GM21526 (cell line): ENCODE results near the gene AGAP1.

Experiments
- ATAC-seq: cut with Tn5 transposase; IDR thresholded peaks from one replicate; pipeline ENCODE4 v1.9.1; 2021; ENCODE audit warnings: moderate library complexity; ENCODE audit not compliant: unreplicated experiment, low FRiP score

The AGAP1 gene

GRCh38 chr2:235773188-235773928 lies 279.5 kb downstream of the AGAP1 start:
- ATAC-seq, result no peak

DNA sequence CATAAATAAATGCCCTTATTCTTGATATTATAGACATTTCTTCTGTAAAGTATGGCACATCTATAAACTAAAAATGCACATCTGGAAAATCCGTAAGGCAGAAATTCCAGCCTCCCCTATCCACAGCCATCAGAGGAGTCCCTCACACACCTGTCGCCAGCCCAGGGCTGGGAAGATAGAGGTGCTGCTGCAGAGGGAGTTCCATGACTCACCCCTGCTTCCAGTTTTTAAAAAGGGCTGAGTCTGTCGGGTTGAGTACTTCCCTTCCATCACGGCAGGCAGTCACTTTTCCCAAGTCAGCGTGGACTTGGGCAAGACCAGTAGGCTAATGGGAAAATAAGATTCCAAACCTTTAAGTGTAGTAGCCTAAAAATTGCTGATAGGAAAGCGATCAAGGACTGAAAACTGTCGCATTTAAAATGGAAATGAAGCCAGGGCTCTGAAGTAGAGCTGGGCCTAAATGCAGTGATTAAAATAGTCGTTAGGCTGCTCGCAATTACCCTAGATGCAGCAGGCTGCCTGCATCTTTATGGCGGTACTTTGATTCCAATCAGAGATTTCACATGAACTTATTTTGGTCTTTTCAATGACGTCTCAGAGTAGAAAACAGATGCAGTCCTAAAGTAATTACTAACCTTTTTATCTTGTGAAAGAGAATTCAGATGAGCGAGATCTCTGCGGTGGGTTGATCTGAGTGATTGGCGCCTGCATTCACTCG lies 280.5 kb downstream of the AGAP1 start:
- ATAC-seq, result no peak

DNA sequence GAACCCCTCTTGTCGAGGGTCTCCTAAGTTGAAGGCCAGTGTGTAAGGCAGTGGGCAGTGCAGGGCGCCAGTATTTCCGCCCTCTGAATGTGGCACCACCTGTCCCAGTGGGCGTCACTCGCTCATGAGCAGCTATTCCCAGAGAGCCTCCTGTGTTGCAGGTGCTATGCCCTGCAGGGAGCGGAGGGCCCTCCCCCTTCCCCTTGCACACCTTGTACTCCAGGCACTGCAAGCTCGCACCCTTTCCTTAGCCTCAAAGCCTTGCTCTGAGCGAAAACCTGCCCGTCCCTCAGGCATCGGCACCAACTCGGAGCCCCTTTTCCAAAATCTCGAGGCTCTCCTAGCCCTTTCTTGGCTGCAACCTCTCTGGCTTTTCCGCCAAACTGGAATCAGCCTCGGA lies 282.7 kb downstream of the AGAP1 start:
- no peak for ATAC-seq

- no peak for ATAC-seq
Measured at GRCh38 chr2:235779444-235779896, 285.6 kb downstream of the AGAP1 start.

GRCh38 chr2:235780401-235780800 lies 286.6 kb downstream of the AGAP1 start:
- no peak for ATAC-seq

DNA sequence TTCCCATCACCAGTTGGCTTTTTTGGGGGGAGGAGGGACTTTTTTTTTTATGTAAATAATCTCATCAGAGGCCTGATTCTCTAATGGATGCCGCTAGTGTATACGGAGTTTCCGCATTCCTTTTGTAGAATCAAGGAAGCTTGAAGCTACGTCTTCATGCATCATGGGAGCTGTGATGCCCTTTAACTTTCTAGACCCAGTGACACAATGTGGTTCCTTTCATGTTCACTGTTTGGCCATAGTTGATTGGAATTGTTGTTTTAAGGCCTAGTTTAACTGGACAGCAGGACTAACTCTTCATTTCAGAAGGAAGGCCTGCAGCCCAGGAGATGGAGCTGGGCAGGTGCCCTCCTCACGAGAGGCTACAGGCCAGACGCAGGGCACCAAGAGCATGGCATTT lies 287.9 kb downstream of the AGAP1 start:
- ATAC-seq, result no peak

DNA sequence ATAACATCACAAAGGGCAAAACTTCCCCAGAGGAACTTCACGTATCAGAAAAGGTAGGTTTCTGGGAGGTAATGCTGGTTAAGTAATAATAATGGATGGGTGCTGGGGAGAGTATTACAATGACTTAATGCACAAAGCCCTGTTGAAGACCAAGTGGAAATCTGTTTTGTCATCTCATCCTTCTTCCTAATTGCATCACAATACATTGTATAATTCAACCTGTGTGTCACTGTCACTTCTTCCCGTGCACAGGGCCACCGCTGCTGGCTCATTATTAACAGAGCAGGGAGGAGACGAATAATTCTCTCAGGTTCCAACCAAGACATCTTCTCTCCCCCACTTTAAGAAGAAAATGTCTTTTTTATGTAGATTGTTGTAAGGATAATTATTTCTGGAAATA lies 290.9 kb downstream of the AGAP1 start:
- no peak for ATAC-seq

DNA sequence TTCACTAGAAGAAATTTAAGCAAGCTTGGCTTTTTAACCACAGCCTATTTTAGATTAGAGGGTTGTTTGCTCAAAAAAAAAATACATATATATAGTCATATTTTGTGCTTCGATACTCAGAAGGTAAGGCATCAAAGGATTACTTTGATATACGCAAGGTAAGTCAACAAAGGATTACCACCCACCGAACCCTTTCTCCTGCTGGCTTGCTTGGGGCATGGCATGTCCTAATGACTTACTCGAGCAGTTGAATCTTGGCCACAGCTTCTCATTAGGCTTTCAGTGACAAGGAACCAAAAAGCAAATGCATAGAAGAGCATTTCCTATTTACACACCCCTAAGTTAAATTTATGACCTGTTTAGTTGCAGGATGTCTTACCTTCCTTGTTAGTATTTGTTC lies 295.7 kb downstream of the AGAP1 start:
- ATAC-seq, result no peak

DNA sequence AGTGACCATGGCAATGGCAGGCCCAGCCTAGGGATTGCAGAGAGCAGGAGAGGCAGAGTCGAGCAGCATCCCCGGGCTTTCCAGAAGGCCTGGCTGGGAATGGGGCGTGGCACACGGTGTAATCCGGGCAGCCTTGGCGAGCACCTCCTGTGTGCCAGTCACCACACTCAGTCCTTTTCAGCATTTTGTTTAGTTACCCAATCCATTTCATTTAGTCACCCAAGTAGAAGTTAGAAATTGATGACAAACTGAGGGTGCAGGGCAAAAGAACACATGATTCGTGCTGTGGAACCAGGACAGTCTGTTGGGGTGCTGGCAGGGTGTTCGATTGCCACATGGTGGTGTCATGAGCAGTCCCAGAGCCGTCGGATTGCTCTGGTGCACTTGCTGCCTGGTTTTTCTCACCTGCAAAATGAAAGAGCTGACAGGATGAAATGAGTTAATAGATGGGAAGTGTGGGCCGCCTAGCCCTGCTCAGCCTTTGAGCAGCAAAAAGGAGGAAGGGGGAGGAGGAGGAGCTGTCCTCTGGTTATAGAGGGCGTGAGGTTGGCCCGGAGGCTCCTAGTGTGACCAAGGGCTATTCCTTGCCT lies 299.4 kb downstream of the AGAP1 start:
- ATAC-seq, result no peak

GRCh38 chr2:235799281-235799680 lies 305.4 kb downstream of the AGAP1 start:
- ATAC-seq, result no peak

DNA sequence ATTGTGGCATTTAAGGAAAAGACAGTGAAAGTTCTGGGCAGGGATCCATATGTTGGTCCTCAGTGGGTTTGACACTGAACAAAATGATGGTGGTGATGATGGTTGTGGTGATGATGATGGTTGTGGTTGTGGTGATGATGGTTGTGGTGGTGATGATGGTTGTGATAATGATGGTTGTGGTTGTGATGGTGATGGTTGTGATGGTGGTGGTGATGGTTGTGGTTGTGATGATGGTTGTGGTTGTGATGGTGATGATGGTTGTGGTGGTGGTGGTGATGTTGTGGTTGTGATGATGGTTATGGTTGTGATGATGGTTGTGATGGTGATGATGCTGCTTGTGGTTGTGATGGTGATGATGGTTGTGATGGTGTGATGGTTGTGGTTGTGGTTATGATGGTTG lies 308.7 kb downstream of the AGAP1 start:
- ATAC-seq, result no peak

DNA sequence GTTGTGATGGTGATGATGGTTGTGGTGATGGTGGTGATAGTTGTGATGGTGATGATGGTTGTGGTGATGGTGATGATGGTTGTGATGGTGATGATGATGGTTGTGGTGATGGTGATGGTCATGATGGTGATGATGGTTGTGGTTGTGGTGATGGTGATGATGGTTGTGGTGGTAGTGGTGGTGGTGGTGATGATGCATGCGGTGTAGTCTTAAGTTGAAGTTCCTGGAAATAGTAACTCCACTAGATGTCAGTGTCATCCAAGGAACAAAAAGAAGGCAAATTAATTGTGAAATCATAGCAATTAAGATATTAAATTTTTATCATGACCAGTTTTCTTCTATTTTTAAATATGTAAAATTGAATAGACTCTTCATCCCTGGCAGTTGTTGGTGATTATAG lies 309.2 kb downstream of the AGAP1 start:
- ATAC-seq, result no peak

DNA sequence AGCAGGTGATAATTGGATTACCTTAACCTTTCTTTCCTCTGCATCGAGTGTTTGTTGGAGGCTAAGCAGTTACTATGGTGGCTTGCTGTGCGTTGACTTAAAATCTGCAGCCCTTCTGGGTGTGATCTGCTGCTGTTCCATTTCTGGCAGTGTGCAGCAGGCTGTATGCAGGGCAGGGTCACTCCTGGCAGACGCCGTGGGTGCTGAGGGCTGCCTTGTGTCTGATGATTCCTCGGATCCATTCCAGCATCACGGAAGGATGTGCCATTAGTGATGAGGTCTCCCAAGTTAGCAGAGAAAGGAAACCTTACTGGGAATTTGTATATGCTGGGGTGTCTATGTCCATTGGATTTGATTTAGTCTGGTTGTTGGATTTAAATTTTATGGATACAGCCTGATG lies 310.8 kb downstream of the AGAP1 start:
- no peak for ATAC-seq

- no peak for ATAC-seq
Measured at GRCh38 chr2:235806986-235807750, 313.3 kb downstream of the AGAP1 start.

GRCh38 chr2:235808366-235808765 lies 314.5 kb downstream of the AGAP1 start:
- no peak for ATAC-seq

- ATAC-seq, result no peak
Measured at GRCh38 chr2:235810252-235810651, 316.4 kb downstream of the AGAP1 start.

DNA sequence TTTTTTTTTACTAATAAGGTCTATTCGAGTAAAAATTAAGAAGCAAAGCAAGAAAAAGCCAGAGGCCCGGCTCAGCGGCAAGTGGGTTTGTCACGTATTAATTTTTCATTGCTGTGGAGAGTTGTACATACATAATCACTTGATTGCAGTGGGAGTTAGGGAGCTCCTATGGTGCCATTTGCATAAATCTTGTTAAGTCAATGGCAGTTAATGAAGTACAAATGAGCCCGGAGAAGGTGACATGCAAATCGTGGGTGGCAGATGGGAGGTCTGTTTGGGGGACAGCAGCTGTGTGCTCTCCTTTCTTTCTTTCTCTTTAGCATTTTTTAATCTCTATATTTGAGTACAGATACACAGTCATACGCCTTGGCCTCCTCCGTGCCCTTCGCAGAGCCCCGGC lies 317.0 kb downstream of the AGAP1 start:
- ATAC-seq, result no peak

- no peak for ATAC-seq
Measured at GRCh38 chr2:235811446-235812184, 317.8 kb downstream of the AGAP1 start.

DNA sequence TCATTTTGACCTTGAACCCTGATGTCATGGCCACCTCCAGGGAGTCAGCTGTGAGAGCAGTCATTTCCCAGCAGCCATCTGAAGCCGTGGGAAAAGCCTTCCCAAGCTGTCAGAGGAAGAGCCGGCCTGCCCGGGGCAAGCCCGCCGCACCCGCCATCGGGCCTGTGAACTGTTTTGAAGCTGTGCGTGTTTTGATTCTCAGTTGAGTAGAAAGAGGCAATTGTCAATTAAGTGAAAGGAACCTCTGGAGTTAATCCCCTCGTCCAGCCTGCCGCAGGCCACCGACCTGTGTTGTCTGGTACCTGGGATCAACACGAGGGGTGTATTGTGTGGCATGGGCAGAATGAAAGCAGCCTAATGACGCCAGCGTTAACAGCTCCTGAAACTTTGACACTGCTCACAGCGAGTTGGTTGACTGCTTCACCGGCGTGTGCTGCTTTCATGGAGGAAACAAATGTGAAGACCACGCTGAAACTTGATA lies 318.4 kb downstream of the AGAP1 start:
- ATAC-seq, result no peak

DNA sequence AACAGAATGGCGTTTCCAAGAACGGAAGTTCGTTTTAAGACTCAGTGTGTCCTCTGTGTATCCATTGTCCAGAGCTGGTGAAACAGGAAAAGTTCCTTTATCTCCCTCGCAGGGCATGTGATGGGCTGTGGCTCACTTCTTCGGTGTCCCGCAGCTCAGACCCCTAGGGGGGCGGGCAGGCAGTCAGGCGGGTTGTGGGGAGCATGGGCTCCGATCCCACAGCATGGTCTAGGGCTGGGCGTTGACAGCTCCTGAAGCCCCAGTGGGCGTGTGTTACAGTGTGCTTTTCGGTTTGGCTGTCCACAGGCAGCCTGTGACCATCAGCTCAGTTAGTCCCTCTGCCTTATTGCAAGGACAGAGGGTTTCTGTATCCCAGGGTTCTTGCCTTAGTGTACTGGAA lies 319.6 kb downstream of the AGAP1 start:
- no peak for ATAC-seq
